HEK293 (cell line): Measurements from ENCODE around the gene DBF4.

ENCODE experiments used
- ZNF10 ChIP-seq: fragments of 450-650 bp; formaldehyde crosslinking; IDR thresholded peaks from 2 replicates; pipeline ENCODE4 v1.5.1; 2017; ENCODE audit warnings: missing biosample characterization, missing genetic modification characterization
- ZXDB ChIP-seq: fragments of 450-650 bp; formaldehyde crosslinking; IDR thresholded peaks from 2 replicates; pipeline ENCODE4 v1.5.1; 2016; ENCODE audit warnings: missing biosample characterization, missing genetic modification characterization
- TF ChIP-seq, protein P1 (sequence below): fragments of 450-650 bp; formaldehyde crosslinking; IDR thresholded peaks from 2 replicates; pipeline ENCODE4 v1.5.1; 2016; ENCODE audit warnings: missing biosample characterization, missing genetic modification characterization

DNA sequence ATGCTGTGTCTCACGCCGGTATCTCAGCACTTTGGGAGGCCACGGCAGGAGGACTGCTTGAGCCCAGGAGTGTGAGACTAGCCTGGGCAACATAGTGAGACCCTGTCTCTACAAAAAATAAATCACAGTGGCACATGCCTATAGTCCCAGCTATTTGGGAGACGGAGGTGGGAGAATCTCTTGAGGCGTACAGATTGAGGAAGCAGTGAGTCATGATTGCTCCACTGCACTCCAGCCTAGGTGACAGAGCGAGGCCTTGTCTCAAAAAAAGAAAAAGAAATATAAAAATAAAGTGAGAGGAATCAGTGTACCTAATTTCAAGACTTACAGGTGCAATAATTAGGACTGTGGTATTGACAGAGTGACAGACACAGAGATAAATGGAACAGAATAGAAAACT lies 24.0 kb upstream of the DBF4 start:
- TF ChIP-seq ZNF10 (tag by site-specific recombination) (no peak), ZXDB (tag by site-specific recombination) (no peak)
- TF ChIP-seq, protein P1, sequence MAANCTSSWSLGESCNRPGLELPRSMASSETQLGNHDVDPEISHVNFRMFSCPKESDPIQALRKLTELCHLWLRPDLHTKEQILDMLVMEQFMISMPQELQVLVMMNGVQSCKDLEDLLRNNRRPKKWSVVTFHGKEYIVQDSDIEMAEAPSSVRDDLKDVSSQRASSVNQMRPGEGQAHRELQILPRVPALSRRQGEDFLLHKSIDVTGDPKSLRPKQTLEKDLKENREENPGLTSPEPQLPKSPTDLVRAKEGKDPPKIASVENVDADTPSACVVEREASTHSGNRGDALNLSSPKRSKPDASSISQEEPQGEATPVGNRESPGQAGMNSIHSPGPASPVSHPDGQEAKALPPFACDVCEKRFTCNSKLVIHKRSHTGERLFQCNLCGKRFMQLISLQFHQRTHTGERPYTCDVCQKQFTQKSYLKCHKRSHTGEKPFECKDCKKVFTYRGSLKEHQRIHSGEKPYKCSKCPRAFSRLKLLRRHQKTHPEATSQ (tag by site-specific recombination), result no peak
